ENCODE data around the gene CACNB2. TPM values are rescaled to one million over a fixed set of nuclear protein-coding genes. Genes with fewer than 3 reads are reported as not detected.

CACNB2 gene
- total RNA-seq, 4 donors from 2014 or later = 0.13 to 1.5 (median 0.18) TPM; not detected in 1

GRCh38 chr10:18325410-18325809, 185.2 kb downstream of the CACNB2 start:
- H3K27ac ChIP-seq = no peak overlapping the region

GRCh38 chr10:18325889-18326531, 185.8 kb downstream of the CACNB2 start:
- TF ChIP-seq POLR2A (IDR thresholded peaks at IDR 0.05) (no peak), CTCF (IDR thresholded peaks at IDR 0.05 in 4 of 5, conservative IDR thresholded peaks at IDR 0.05 in 1 of 5) (no peak)
- Histone ChIP-seq H3K36me3 (no peaks in the 10 kb centered on the region), H3K27ac (no peak overlapping the region), H3K4me1 (no peaks in the 10 kb centered on the region), H3K9me3 (no peaks in the 10 kb centered on the region), H3K27me3 (no peaks in the 10 kb centered on the region), H3K4me3 (no peak overlapping the region)
- DNase-seq (no peak), ATAC-seq (no peak)
- intact Hi-C loops (cut with DNase I; ENCODE audit: low total_unique reads) (no loop called here), in situ Hi-C loops (cut with MboI; ENCODE audit: low sequenced_read_pairs in 4 of 4) (no loop called here)

More at GRCh38 chr10:18325410-18325809, 185.2 kb downstream of the CACNB2 start:
- in situ Hi-C loops (cut with MboI; ENCODE audit: low sequenced_read_pairs in 4 of 4) = no loop called here
- no peaks in the 10 kb centered on the region for H3K27me3 ChIP-seq
- DNase-seq (no peak), ATAC-seq (no peak)
- no peaks in the 10 kb centered on the region for H3K36me3 ChIP-seq
- H3K4me1 ChIP-seq = no peaks in the 10 kb centered on the region
- intact Hi-C loops (cut with DNase I; ENCODE audit: low total_unique reads) = no loop called here
- no peak overlapping the region for H3K4me3 ChIP-seq
- no peaks in the 10 kb centered on the region for H3K9me3 ChIP-seq
- TF ChIP-seq POLR2A (IDR thresholded peaks at IDR 0.05) (no peak), CTCF (IDR thresholded peaks at IDR 0.05 in 4 of 5, conservative IDR thresholded peaks at IDR 0.05 in 1 of 5) (no peak)

GRCh38 chr10:18328941-18329340, 188.7 kb downstream of the CACNB2 start:
- H3K27ac ChIP-seq = no peak overlapping the region
- H3K9me3 ChIP-seq = no peaks in the 10 kb centered on the region
- H3K4me1 ChIP-seq = no peaks in the 10 kb centered on the region
- no peak for ATAC-seq
- in situ Hi-C loops (cut with MboI; ENCODE audit: low sequenced_read_pairs in 4 of 4) = no loop called here
- no peaks in the 10 kb centered on the region for H3K27me3 ChIP-seq
- DNase-seq = no peak
- H3K4me3 ChIP-seq = no peak overlapping the region
- no peaks in the 10 kb centered on the region for H3K36me3 ChIP-seq
- intact Hi-C loops (cut with DNase I; ENCODE audit: low total_unique reads) = no loop called here
- TF ChIP-seq POLR2A (IDR thresholded peaks at IDR 0.05) (no peak), CTCF (IDR thresholded peaks at IDR 0.05 in 4 of 5, conservative IDR thresholded peaks at IDR 0.05 in 1 of 5) (no peak)

- Histone ChIP-seq H3K36me3 (no peaks in the 10 kb centered on the region), H3K9me3 (no peaks in the 10 kb centered on the region), H3K4me3 (no peak overlapping the region), H3K27ac (no peak overlapping the region), H3K4me1 (no peaks in the 10 kb centered on the region), H3K27me3 (no peaks in the 10 kb centered on the region)
- TF ChIP-seq POLR2A (IDR thresholded peaks at IDR 0.05) (no peak), CTCF (IDR thresholded peaks at IDR 0.05 in 4 of 5, conservative IDR thresholded peaks at IDR 0.05 in 1 of 5) (no peak)
- intact Hi-C loops (cut with DNase I; ENCODE audit: low total_unique reads) = no loop called here
- ATAC-seq (no peak), DNase-seq (no peak)
- in situ Hi-C loops (cut with MboI; ENCODE audit: low sequenced_read_pairs in 4 of 4) = no loop called here
Observed at GRCh38 chr10:18332048-18332447, 191.8 kb downstream of the CACNB2 start.

- Histone ChIP-seq H3K36me3 (no peaks in the 10 kb centered on the region), H3K9me3 (no peaks in the 10 kb centered on the region), H3K4me1 (no peaks in the 10 kb centered on the region), H3K27me3 (no peaks in the 10 kb centered on the region), H3K27ac (no peak overlapping the region), H3K4me3 (no peak overlapping the region)
- TF ChIP-seq CTCF (IDR thresholded peaks at IDR 0.05 in 4 of 5, conservative IDR thresholded peaks at IDR 0.05 in 1 of 5) = no peak
- no peak for TF ChIP-seq POLR2A (IDR thresholded peaks at IDR 0.05)
- ATAC-seq = no peak
- DNase-seq = no peak
- intact Hi-C loops (cut with DNase I; ENCODE audit: low total_unique reads) = no loop called here
- in situ Hi-C loops (cut with MboI; ENCODE audit: low sequenced_read_pairs in 4 of 4) = no loop called here
Observed at GRCh38 chr10:18332484-18332883, 192.3 kb downstream of the CACNB2 start.

Data from gastrocnemius medialis (tissue), 4 donors.